Peyer's patch (tissue), 4 donors: ENCODE measurements around the gene MEF2D. TPM values are rescaled to one million over a fixed set of nuclear protein-coding genes. Genes with fewer than 3 reads are reported as not detected.

Source experiments
- DNase-seq, 3 donors: peaks; one replicate each; pipeline ENCODE4 v3.0.0-alpha.2; 2017 to 2019
- H3K27ac ChIP-seq, 4 donors: fragments of 200-600 bp; sonication (generic); one replicate each; pipeline ENCODE4 v1.5.1; 2016 to 2019
- H3K27me3 ChIP-seq, 2 donors: fragments of 200-600 bp; sonication (generic); one replicate each; pipeline ENCODE4 v1.5.1; 2019
- H3K36me3 ChIP-seq, 3 donors: fragments of 200-600 bp; sonication (generic); one replicate each; pipeline ENCODE4 v1.5.1; 2016 to 2019
- H3K4me1 ChIP-seq, 4 donors: fragments of 200-600 bp; sonication (generic); one replicate each; pipeline ENCODE4 v1.5.1; 2016 to 2019
- H3K4me3 ChIP-seq, 4 donors: fragments of 200-600 bp; sonication (generic); 1 replicate in 3 of 4; 2 replicates in 1 of 4; pipeline ENCODE4 v1.5.1; 2016 to 2019; ENCODE audit warnings: mild to moderate bottlenecking in 1 of 4
- H3K9me3 ChIP-seq, 4 donors: fragments of 200-600 bp; sonication (generic); one replicate each; pipeline ENCODE4 v1.5.1; 2016 to 2019; ENCODE audit warnings: mild to moderate bottlenecking in 1 of 4
- CTCF ChIP-seq, 6 experiments: fragments of 450-650 bp in 4 of 6; fragments of 200-600 bp in 2 of 6; sonication (generic) in 1 of 6; IDR thresholded peaks; one replicate each; pipeline ENCODE4 v1.5.1; 2017 to 2019; ENCODE audit warnings: antibody characterized with exemption in 6 of 6, mild to moderate bottlenecking in 3 of 6, moderate library complexity in 1 of 6
- POLR2A ChIP-seq, 2 donors: fragments of 450-650 bp; IDR thresholded peaks; one replicate each; pipeline ENCODE4 v1.5.1; 2017; ENCODE audit warnings: antibody characterized with exemption in 2 of 2, mild to moderate bottlenecking in 2 of 2, moderate library complexity in 2 of 2
- total RNA-seq, 4 donors: library from RNA; depleted of rRNA; stranded (reverse); fragments of >200 nt; gene quantifications; one replicate each; pipeline ENCODE4 v1.1.0, GENCODE V29; 2016

MEF2D gene
- total RNA-seq, 4 donors from 2014 or later, result 46.8 to 97.4 (median 64.1) TPM

- peaks cover 0 to 17% (median 0%) of the 10 kb centered on the region in 3 donors for H3K36me3 ChIP-seq
- H3K27ac ChIP-seq, result peak overlapping the region in 2 of 4 donors; percentile 28 to 44
- no peak for DNase-seq
- H3K4me1 ChIP-seq, result peaks cover 0 to 33% (median 4%) of the 10 kb centered on the region in 4 donors
- H3K9me3 ChIP-seq, result no peaks in the 10 kb centered on the region
- no peaks in the 10 kb centered on the region for H3K27me3 ChIP-seq
- TF ChIP-seq POLR2A (IDR thresholded peaks at IDR 0.05) (no peak), CTCF (IDR thresholded peaks at IDR 0.05) (no peak)
- no peak overlapping the region for H3K4me3 ChIP-seq
Measured at GRCh38 chr1:156461109-156461508, 39.5 kb downstream of the MEF2D start.

- Histone ChIP-seq H3K4me3 (no peak overlapping the region), H3K27ac (no peak overlapping the region), H3K4me1 (peaks cover 0 to 31% (median 4%) of the 10 kb centered on the region in 4 donors), H3K36me3 (peaks cover 0 to 11% (median 0%) of the 10 kb centered on the region in 3 donors), H3K27me3 (no peaks in the 10 kb centered on the region), H3K9me3 (no peaks in the 10 kb centered on the region)
- no peak for DNase-seq
- TF ChIP-seq CTCF (IDR thresholded peaks at IDR 0.05) (no peak), POLR2A (IDR thresholded peaks at IDR 0.05) (no peak)
Measured at GRCh38 chr1:156460525-156460924, 40.0 kb downstream of the MEF2D start.

GRCh38 chr1:156458181-156458503 is 42.4 kb downstream of the MEF2D start:
- DNase-seq, result no peak
- Histone ChIP-seq H3K27me3 (no peaks in the 10 kb centered on the region), H3K4me1 (peaks cover 0 to 12% (median 4%) of the 10 kb centered on the region in 4 donors), H3K27ac (peak overlapping the region; percentile 91 to 99 (median 98)), H3K36me3 (no peaks in the 10 kb centered on the region), H3K9me3 (no peaks in the 10 kb centered on the region), H3K4me3 (no peak overlapping the region)
- no peak for TF ChIP-seq POLR2A (IDR thresholded peaks at IDR 0.05)
- no peak for TF ChIP-seq CTCF (IDR thresholded peaks at IDR 0.05)

GRCh38 chr1:156456625-156457465 is 43.7 kb downstream of the MEF2D start:
- TF ChIP-seq CTCF (IDR thresholded peaks at IDR 0.05) (no peak), POLR2A (IDR thresholded peaks at IDR 0.05) (peak; percentile 83 to 94)
- peak; percentile 97 to 99 (median 99) for DNase-seq
- H3K9me3 ChIP-seq, result no peaks in the 10 kb centered on the region

GRCh38 chr1:156455362-156455761 is 45.2 kb downstream of the MEF2D start:
- peaks cover 0 to 12% (median 4%) of the 10 kb centered on the region in 4 donors for H3K4me1 ChIP-seq
- DNase-seq, result no peak
- H3K4me3 ChIP-seq, result no peak overlapping the region
- no peaks in the 10 kb centered on the region for H3K36me3 ChIP-seq
- no peaks in the 10 kb centered on the region for H3K27me3 ChIP-seq
- H3K27ac ChIP-seq, result no peak overlapping the region
- no peaks in the 10 kb centered on the region for H3K9me3 ChIP-seq
- TF ChIP-seq CTCF (IDR thresholded peaks at IDR 0.05) (no peak), POLR2A (IDR thresholded peaks at IDR 0.05) (no peak)

More at GRCh38 chr1:156456625-156457465, 43.7 kb downstream of the MEF2D start:
- no peaks in the 10 kb centered on the region for H3K27me3 ChIP-seq
- H3K27ac ChIP-seq, result peak overlapping the region; percentile 91 to 99 (median 98)
- H3K4me3 ChIP-seq, result peak overlapping the region; percentile 40 to 64 (median 60)
- H3K36me3 ChIP-seq, result no peaks in the 10 kb centered on the region
- peaks cover 0 to 12% (median 4%) of the 10 kb centered on the region in 4 donors for H3K4me1 ChIP-seq
